ENCODE results near the gene ARL16.

The ARL16 gene

GRCh38 chr17:81666342-81667191 is 17.0 kb downstream of the ARL16 start, which contains the start of the genes CCDC137 and OXLD1:
TSS of gene CCDC137 (plus strand) at chr17:81666737. CDS start at chr17:81666767, 30 bp downstream.
TSS of gene OXLD1 (minus strand) at chr17:81666605. CDS start at chr17:81666577, 28 bp downstream.
- peak; percentile 98 for DNase-seq

GRCh38 chr17:81666092-81666341 is 17.6 kb downstream of the ARL16 start:
- peak; percentile 56 for DNase-seq

GRCh38 chr17:81665205-81666091 is 18.1 kb downstream of the ARL16 start:
- peak; percentile 81 for DNase-seq

- DNase-seq = no peak
These were observed 19.5 kb downstream of the ARL16 start for GRCh38 chr17:81664051-81664470.

- DNase-seq = no peak
These were observed 21.6 kb downstream of the ARL16 start for GRCh38 chr17:81662002-81662401.

- no peak for DNase-seq
These were observed 23.2 kb downstream of the ARL16 start for GRCh38 chr17:81660441-81660840.

- no peak for DNase-seq
These were observed 24.6 kb downstream of the ARL16 start for GRCh38 chr17:81659038-81659437.

GRCh38 chr17:81656835-81657234 is 26.8 kb downstream of the ARL16 start:
- DNase-seq = no peak

- DNase-seq = peak; percentile 71
These were observed 27.4 kb downstream of the ARL16 start, which contains the start of gene PDE6G for GRCh38 chr17:81656118-81656743. TSS of gene PDE6G (minus strand) at chr17:81656542. CDS start at chr17:81653305, 3,237 bp downstream.

- no peak for DNase-seq
These were observed 28.0 kb downstream of the ARL16 start for GRCh38 chr17:81655378-81656117.

GRCh38 chr17:81652906-81653771 is 30.5 kb downstream of the ARL16 start:
- DNase-seq = peak; percentile 72

- DNase-seq = peak; percentile 70
These were observed 31.9 kb downstream of the ARL16 start for GRCh38 chr17:81651692-81652091.

- DNase-seq = no peak
These were observed 32.6 kb downstream of the ARL16 start for GRCh38 chr17:81650951-81651350.

GRCh38 chr17:81648707-81649085 is 34.9 kb downstream of the ARL16 start:
- DNase-seq = no peak

GRCh38 chr17:81648013-81648706 is 35.4 kb downstream of the ARL16 start:
- DNase-seq = no peak

GRCh38 chr17:81647640-81648012 is 36.0 kb downstream of the ARL16 start:
- DNase-seq = no peak

GRCh38 chr17:81646869-81647600 is 36.6 kb downstream of the ARL16 start:
- DNase-seq = peak; percentile 86

GRCh38 chr17:81644976-81645952 is 38.3 kb downstream of the ARL16 start:
- DNase-seq = no peak

- no peak for DNase-seq
These were observed 39.1 kb downstream of the ARL16 start for GRCh38 chr17:81644496-81644895.

All from hematopoietic multipotent progenitor cell treated with erythropoietin and hydrocortisone succinate and interleukin-3 and kit ligand, for 6 days (in vitro differentiated cells).